GM12864 (cell line): Measurements from ENCODE around the gene CRADD.

ENCODE experiments used
- DNase-seq: peaks from one replicate; pipeline ENCODE4 v3.0.0-alpha.2; 2011; ENCODE audit warnings: low read depth
- H3K4me3 ChIP-seq: 2 replicates; pipeline ENCODE4 v1.5.1; 2011; ENCODE audit warnings: mild to moderate bottlenecking, low read depth, low read length, control low read depth
- TF ChIP-seq, protein P1 (sequence below): IDR thresholded peaks from 2 replicates; pipeline ENCODE4 v1.5.1; 2011; ENCODE audit warnings: low read depth, mild to moderate bottlenecking, moderate library complexity, low read length, control low read depth, inconsistent platforms; ENCODE audit errors: missing control alignments

Gene CRADD

DNA sequence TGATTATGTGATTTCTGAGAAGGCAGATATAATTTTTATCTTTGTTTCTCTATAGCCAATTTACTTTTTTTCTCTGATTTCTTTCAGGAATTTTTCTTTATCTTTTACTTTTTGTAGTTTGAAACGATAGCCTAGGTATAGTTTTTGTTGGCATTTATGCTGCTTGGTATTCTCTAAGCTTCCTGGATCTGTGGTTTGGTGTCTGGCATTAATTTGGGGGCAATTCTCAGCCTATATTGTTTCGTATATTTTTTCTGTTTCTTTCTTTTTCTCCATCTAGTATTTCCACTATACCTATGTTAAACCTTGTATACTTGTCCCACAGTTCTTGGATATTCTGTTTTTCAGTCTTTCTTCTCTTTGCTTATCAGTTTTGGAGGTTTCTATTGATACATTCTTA lies 45.0 kb downstream of the CRADD start:
- no peak for DNase-seq
- TF ChIP-seq, protein P1, sequence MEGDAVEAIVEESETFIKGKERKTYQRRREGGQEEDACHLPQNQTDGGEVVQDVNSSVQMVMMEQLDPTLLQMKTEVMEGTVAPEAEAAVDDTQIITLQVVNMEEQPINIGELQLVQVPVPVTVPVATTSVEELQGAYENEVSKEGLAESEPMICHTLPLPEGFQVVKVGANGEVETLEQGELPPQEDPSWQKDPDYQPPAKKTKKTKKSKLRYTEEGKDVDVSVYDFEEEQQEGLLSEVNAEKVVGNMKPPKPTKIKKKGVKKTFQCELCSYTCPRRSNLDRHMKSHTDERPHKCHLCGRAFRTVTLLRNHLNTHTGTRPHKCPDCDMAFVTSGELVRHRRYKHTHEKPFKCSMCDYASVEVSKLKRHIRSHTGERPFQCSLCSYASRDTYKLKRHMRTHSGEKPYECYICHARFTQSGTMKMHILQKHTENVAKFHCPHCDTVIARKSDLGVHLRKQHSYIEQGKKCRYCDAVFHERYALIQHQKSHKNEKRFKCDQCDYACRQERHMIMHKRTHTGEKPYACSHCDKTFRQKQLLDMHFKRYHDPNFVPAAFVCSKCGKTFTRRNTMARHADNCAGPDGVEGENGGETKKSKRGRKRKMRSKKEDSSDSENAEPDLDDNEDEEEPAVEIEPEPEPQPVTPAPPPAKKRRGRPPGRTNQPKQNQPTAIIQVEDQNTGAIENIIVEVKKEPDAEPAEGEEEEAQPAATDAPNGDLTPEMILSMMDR = no peak
- H3K4me3 ChIP-seq = no peak overlapping the region

DNA sequence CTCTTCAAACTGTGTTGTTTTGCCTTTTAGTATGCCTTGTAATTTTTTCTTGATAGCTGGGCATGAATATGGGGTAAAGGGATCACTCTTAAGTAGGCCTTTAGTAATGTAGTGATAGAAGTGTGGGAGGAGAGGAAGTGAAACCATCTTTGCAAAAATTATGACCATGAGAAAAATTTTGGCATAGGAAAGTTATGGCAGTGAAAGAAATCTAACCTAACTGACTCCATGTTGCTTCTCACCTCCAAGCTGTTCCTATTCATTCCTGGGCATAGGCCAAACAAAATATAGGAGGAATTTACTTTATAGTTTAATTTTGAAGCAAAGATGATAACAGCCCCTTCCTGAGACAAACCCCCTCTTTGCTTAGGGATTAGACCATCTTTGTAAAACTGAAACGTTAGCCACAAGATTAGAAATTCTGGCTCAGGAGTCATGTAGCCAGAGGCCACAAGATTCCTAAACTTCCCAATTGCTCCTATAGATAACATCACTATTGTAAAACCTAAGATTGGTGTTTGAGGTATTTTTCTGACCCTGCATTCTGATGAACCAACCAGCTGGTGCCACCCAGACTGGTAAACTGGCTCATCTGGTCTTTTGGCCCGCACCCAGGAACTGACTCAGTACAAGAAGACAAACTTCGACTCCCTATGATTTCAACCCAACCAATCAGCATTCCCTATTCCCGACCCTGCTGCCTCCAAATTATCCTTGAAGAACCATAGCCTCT lies 45.8 kb downstream of the CRADD start:
- no peak for DNase-seq
- H3K4me3 ChIP-seq = no peak overlapping the region
- TF ChIP-seq, protein P1 = no peak

DNA sequence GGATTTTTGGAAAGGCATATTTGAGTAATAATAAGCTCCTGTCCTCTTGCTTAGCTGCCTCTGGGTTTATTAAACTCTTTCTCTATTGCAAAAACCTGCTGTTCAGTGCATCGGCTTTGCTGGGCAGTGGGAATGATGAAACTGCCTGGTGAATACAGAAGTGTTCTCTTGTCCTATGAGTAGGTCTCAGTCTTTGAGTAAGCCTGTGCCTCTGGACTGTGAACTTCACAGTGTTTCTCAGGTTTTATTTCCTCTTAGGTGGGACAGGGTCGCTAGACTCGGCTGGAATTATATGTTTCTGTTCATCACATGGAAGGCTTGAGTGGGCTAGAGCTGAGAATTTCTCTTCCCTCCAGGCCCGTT lies 46.4 kb downstream of the CRADD start:
- TF ChIP-seq, protein P1 = no peak
- no peak overlapping the region for H3K4me3 ChIP-seq
- DNase-seq = no peak

DNA sequence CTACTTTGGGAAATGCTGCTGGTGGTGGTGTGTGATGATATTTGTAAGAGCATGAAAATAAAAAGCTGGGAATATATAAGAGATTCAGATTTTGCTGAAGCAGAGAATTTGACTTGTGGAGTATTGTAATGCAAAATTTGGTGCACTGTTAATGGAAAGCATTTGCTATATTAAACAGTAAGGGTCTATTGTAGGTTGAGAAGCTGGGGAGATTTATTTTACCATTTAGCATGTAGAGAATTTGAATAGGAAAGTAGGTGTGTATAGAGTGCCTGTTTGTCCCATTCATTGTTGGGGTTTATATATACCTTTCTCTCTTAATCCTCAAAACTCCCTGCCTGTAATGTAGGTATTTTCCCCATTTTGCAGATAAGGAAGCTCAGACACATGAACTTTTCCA lies 48.4 kb downstream of the CRADD start:
- no peak for DNase-seq
- TF ChIP-seq, protein P1 = no peak
- no peak overlapping the region for H3K4me3 ChIP-seq

DNA sequence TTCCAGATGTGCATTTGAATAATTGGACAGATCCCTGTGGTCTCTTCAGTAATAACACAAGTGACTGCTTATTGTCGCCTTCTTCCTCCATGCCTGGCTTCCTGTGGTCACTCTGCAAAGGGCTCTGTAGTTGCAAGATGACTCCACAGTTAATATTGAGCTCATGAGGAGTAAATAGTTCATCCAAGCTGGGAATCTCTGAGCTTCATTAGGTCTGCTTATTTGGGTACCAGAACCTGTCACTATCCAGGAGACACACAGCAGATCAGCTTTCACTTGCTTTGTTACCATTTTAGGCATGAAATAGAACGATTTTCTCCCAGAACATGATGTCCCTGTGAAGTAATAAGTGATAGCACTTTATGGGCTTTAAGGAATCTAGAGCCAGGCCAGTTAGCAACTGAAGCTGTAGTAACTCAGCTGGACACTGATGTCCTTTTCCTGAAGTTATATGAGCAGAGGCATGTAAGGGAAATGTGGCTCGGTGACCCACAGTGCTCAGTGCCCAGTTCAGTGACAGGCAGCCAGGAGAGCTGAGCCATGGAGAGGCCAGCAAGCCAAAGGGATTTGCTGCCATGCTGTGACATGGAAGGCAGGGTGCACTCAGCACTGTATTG lies 50.1 kb downstream of the CRADD start:
- no peak for DNase-seq
- TF ChIP-seq, protein P1 = no peak
- no peak overlapping the region for H3K4me3 ChIP-seq

DNA sequence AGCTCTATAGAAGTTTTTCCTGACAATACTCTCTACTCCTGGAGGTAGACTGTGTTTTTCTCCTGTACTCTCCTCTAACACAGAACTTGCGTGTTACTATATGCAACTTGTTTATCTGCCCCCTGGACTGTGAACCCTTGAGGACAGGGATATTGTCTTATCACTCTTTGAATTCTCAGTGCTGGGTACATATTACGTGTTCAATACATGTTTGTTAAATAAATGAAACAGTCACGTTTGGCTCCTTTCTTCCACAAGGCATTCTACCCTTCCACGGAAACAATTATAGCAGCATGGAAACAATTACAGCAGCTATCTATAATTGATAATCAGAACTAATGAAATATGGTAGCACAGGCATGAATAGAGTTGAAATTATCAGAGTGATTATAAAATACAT lies 50.7 kb downstream of the CRADD start:
- DNase-seq = no peak
- TF ChIP-seq, protein P1 = no peak
- no peak overlapping the region for H3K4me3 ChIP-seq

DNA sequence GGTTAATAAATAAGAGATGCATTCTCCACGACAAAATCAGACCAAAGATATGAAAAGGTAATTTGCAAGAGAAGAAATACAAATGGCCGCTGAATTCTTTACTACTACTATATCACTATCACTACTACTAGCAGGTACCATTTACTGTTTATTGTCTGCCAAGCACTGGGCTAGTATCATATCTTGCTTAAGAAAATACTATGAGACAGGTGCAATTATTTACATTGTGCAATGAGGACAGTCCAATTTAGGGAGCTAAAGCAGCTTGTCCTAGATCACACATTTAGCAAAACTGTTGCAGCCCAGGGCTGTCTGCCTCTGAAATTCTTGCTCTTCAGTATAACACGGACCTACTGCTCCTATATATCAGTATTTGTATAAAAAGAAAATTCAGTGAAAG lies 52.8 kb downstream of the CRADD start:
- TF ChIP-seq, protein P1 = no peak
- DNase-seq = no peak
- no peak overlapping the region for H3K4me3 ChIP-seq
